ENCODE measurements around the gene BRWD1.
"Not testable (repeated sequence)": the region's sequence is repeated elsewhere in the genome, so short reads cannot be mapped to it uniquely, and the experiment has no call there.

Gene BRWD1

GRCh38 chr21:39148975-39149374, 164.5 kb downstream of the BRWD1 start:
- Histone ChIP-seq H3K4me1 (ENCODE audit: insufficient read depth, low read length) (no peaks in the 10 kb centered on the region), H3K9ac (ENCODE audit: low read depth, low read length) (no peak overlapping the region), H3K36me3 (ENCODE audit: insufficient read depth, low read length) (no peaks in the 10 kb centered on the region), H3K9me3 (ENCODE audit: control insufficient read depth, insufficient read depth, low read length) (0 out of 2 replicates have a peak, but pooled peaks cover 2% of the 10 kb centered on the region)

DNA sequence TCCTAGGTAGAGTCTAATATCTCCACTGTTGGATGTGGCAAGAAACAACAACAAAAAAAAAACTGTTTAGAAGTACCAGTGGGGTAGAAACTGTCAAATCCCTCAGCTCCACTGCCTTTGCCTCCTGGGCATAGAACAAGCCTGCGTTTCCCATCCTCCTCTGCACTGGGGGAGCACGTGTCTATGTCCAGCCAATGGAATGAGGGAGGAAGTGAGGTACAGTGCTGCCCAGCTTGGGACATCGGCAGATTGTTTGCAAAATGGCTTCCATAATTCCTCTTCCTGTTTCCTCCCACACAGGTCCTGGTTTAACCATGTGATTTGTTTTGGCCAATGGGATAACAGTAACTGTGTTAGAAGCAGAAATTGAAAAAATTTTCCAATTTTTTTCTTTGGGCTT, 169.2 kb downstream of the BRWD1 start:
- no peaks in the 10 kb centered on the region for H3K36me3 ChIP-seq (ENCODE audit: insufficient read depth, low read length)
- H3K9me3 ChIP-seq (ENCODE audit: control insufficient read depth, insufficient read depth, low read length), result 0 out of 2 replicates have a peak, but pooled peaks cover 2% of the 10 kb centered on the region
- no peaks in the 10 kb centered on the region for H3K4me1 ChIP-seq (ENCODE audit: insufficient read depth, low read length)
- H3K9ac ChIP-seq (ENCODE audit: low read depth, low read length), result no peak overlapping the region

- Histone ChIP-seq H3K9ac (ENCODE audit: low read depth, low read length) (no peak overlapping the region), H3K36me3 (ENCODE audit: insufficient read depth, low read length) (no peaks in the 10 kb centered on the region), H3K4me1 (ENCODE audit: insufficient read depth, low read length) (no peaks in the 10 kb centered on the region), H3K9me3 (ENCODE audit: control insufficient read depth, insufficient read depth, low read length) (0 out of 2 replicates have a peak, but pooled peaks cover 2% of the 10 kb centered on the region)
Measured at GRCh38 chr21:39142972-39143371, 170.5 kb downstream of the BRWD1 start.

GRCh38 chr21:39141502-39141901, 171.9 kb downstream of the BRWD1 start:
- H3K9ac ChIP-seq (ENCODE audit: low read depth, low read length), result no peak overlapping the region
- H3K36me3 ChIP-seq (ENCODE audit: insufficient read depth, low read length), result no peaks in the 10 kb centered on the region
- peaks cover 8% of the 10 kb centered on the region; the same call in 1 of the 2 replicates for H3K4me1 ChIP-seq (ENCODE audit: insufficient read depth, low read length)
- 0 out of 2 replicates have a peak, but pooled peaks cover 2% of the 10 kb centered on the region for H3K9me3 ChIP-seq (ENCODE audit: control insufficient read depth, insufficient read depth, low read length)

- H3K4me1 ChIP-seq (ENCODE audit: insufficient read depth, low read length), result peaks cover 8% of the 10 kb centered on the region; the same call in 1 of the 2 replicates
- H3K36me3 ChIP-seq (ENCODE audit: insufficient read depth, low read length), result no peaks in the 10 kb centered on the region
- H3K9me3 ChIP-seq (ENCODE audit: control insufficient read depth, insufficient read depth, low read length), result no peaks in the 10 kb centered on the region
- no peak overlapping the region for H3K9ac ChIP-seq (ENCODE audit: low read depth, low read length)
Measured at GRCh38 chr21:39137248-39138178, 175.9 kb downstream of the BRWD1 start.

DNA sequence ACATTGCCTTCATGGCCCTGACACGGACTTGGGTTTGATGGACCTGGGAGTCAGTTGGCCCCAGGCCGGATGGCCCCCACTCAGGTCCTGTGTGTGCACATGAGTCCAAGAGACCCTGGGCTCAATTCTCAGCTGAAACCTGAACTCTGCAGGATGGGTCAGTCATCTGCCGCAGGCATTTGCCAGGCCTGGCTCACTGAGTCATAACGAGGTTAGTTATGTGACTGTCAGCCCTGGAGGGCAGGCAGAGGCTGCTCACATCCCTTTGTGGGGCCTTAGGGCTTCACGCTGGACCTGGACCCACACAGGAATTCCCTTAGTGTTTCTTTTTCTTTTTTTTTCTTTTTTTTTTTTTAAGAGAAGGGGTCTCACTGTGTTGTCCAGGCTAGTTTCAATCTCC, 176.7 kb downstream of the BRWD1 start:
- Histone ChIP-seq H3K4me1 (ENCODE audit: insufficient read depth, low read length) (peaks cover 8% of the 10 kb centered on the region; the same call in 1 of the 2 replicates), H3K9ac (ENCODE audit: low read depth, low read length) (no peak overlapping the region)

GRCh38 chr21:39136138-39136537, 177.3 kb downstream of the BRWD1 start:
- H3K36me3 ChIP-seq (ENCODE audit: insufficient read depth, low read length); H3K9me3 ChIP-seq (ENCODE audit: control insufficient read depth, insufficient read depth, low read length); H3K9ac ChIP-seq (ENCODE audit: low read depth, low read length); H3K4me1 ChIP-seq (ENCODE audit: insufficient read depth, low read length): not testable (repeated sequence)

More for the DNA sequence above, 176.7 kb downstream of the BRWD1 start:
- no peaks in the 10 kb centered on the region for H3K36me3 ChIP-seq (ENCODE audit: insufficient read depth, low read length)
- H3K9me3 ChIP-seq (ENCODE audit: control insufficient read depth, insufficient read depth, low read length), result no peaks in the 10 kb centered on the region

DNA sequence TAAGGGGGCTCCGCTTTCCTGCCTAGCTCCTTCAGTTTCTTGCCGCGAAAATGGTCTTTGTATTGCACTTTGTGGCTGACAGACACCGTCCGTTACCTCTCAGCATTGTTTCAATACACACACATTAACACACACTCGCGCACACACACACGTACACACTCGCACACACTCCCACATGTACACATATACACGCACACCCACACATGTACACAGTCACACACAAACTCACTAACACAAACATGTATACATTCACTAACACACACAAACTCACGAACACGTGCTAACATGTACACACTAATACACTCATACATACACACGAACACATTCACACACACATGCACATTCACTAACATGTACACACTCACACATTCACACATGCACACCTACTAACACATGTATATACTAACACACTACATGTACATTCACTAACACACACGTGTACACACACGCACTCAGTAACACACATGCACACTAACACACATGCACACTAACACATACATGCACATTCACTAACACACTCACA, 179.1 kb downstream of the BRWD1 start:
- no peak overlapping the region for H3K9ac ChIP-seq (ENCODE audit: low read depth, low read length)
- peaks cover 8% of the 10 kb centered on the region; the same call in 1 of the 2 replicates for H3K4me1 ChIP-seq (ENCODE audit: insufficient read depth, low read length)

More for the DNA sequence above, 179.1 kb downstream of the BRWD1 start:
- no peaks in the 10 kb centered on the region for H3K36me3 ChIP-seq (ENCODE audit: insufficient read depth, low read length)
- H3K9me3 ChIP-seq (ENCODE audit: control insufficient read depth, insufficient read depth, low read length), result peaks cover 8% of the 10 kb centered on the region; the same call in 1 of the 2 replicates
